HCT116 (cell line): Measurements from ENCODE around the gene FSIP1.

Source experiments
- CEBPB ChIP-seq: IDR thresholded peaks from 2 replicates; pipeline ENCODE4 v1.6.1; 2012; ENCODE audit warnings: low read depth
- POLR2A ChIP-seq: IDR thresholded peaks from 2 replicates; pipeline ENCODE4 v1.7.0; 2011; ENCODE audit warnings: borderline replicate concordance; ENCODE audit not compliant: insufficient read depth, insufficient read length; ENCODE audit errors: extremely low read depth
- POLR2AphosphoS5 ChIP-seq: IDR thresholded peaks from 2 replicates; pipeline ENCODE4 v1.6.1; 2011; ENCODE audit warnings: mild to moderate bottlenecking, low read depth, low read length, moderate library complexity
- RAD21 ChIP-seq: IDR thresholded peaks from 2 replicates; pipeline ENCODE4 v1.6.1; 2012; ENCODE audit warnings: low read depth, mild to moderate bottlenecking
- SP1 ChIP-seq: IDR thresholded peaks from 2 replicates; pipeline ENCODE4 v1.6.1; 2012; ENCODE audit warnings: low read depth
- TCF7L2 ChIP-seq: IDR thresholded peaks from 2 replicates; pipeline ENCODE4 v1.7.0; 2011; ENCODE audit warnings: borderline replicate concordance, inconsistent platforms; ENCODE audit not compliant: insufficient read depth, insufficient read length; ENCODE audit errors: extremely low read depth
- TF ChIP-seq, protein P1 (sequence below): IDR thresholded peaks from 2 replicates; pipeline ENCODE4 v1.6.1; 2012
- TF ChIP-seq, protein P2 (sequence below), 3 experiments: fragments of 200-600 bp in 1 of 3; sonication (generic) in 1 of 3; IDR thresholded peaks in 2 of 3; conservative IDR thresholded peaks in 1 of 3; 2 replicates each; pipeline ENCODE4 v1.5.1; 2012 to 2017; ENCODE audit warnings: low read depth in 2 of 3, low read length in 2 of 3, antibody characterized with exemption in 1 of 3, borderline replicate concordance in 1 of 3, control low read depth in 1 of 3, mild to moderate bottlenecking in 1 of 3, mixed read lengths in 1 of 3, mixed run types in 1 of 3, moderate library complexity in 1 of 3; ENCODE audit not compliant: insufficient read depth in 1 of 3
- TF ChIP-seq, protein P3 (sequence below): IDR thresholded peaks from 2 replicates; pipeline ENCODE4 v1.6.1; 2011; ENCODE audit warnings: mild to moderate bottlenecking, low read length, moderate library complexity; ENCODE audit not compliant: insufficient replicate concordance; ENCODE audit errors: extremely low read depth
- TF ChIP-seq, protein P4 (sequence below): IDR thresholded peaks from 2 replicates; pipeline ENCODE4 v1.6.1; 2012; ENCODE audit warnings: low read depth

DNA sequence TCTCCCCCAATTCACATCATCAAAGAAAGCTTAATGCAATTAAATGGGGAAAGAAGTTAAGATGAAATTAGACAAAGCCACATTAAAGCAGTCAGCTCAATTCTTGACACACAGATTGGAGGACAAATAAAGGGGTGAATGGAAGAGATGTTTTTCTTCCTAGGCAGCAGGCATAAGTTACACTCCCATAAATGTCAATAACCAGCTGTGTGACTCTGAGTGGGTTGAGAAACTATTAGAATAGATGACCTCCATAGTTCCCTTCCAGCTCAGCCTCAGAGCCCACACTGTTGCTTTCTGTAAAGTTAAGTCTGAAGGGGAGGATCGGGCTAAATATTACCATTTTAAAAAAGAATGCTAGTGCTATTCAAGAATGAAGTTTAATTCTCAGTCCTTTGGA lies 130.8 kb downstream of the FSIP1 start:
- TF ChIP-seq RAD21 (no peak), CEBPB (no peak), POLR2A (no peak), TCF7L2 (no peak), POLR2AphosphoS5 (no peak), SP1 (no peak)
- TF ChIP-seq, protein P1, sequence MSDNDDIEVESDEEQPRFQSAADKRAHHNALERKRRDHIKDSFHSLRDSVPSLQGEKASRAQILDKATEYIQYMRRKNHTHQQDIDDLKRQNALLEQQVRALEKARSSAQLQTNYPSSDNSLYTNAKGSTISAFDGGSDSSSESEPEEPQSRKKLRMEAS: no peak
- TF ChIP-seq, protein P2, sequence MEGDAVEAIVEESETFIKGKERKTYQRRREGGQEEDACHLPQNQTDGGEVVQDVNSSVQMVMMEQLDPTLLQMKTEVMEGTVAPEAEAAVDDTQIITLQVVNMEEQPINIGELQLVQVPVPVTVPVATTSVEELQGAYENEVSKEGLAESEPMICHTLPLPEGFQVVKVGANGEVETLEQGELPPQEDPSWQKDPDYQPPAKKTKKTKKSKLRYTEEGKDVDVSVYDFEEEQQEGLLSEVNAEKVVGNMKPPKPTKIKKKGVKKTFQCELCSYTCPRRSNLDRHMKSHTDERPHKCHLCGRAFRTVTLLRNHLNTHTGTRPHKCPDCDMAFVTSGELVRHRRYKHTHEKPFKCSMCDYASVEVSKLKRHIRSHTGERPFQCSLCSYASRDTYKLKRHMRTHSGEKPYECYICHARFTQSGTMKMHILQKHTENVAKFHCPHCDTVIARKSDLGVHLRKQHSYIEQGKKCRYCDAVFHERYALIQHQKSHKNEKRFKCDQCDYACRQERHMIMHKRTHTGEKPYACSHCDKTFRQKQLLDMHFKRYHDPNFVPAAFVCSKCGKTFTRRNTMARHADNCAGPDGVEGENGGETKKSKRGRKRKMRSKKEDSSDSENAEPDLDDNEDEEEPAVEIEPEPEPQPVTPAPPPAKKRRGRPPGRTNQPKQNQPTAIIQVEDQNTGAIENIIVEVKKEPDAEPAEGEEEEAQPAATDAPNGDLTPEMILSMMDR (IDR thresholded peaks at IDR 0.05 in 2 of 3, conservative IDR thresholded peaks at IDR 0.05 in 1 of 3; ENCODE audit: borderline replicate concordance in 1 of 3, insufficient read depth in 1 of 3, low read depth in 2 of 3, low read length in 2 of 3): no peak
- TF ChIP-seq, protein P3, sequence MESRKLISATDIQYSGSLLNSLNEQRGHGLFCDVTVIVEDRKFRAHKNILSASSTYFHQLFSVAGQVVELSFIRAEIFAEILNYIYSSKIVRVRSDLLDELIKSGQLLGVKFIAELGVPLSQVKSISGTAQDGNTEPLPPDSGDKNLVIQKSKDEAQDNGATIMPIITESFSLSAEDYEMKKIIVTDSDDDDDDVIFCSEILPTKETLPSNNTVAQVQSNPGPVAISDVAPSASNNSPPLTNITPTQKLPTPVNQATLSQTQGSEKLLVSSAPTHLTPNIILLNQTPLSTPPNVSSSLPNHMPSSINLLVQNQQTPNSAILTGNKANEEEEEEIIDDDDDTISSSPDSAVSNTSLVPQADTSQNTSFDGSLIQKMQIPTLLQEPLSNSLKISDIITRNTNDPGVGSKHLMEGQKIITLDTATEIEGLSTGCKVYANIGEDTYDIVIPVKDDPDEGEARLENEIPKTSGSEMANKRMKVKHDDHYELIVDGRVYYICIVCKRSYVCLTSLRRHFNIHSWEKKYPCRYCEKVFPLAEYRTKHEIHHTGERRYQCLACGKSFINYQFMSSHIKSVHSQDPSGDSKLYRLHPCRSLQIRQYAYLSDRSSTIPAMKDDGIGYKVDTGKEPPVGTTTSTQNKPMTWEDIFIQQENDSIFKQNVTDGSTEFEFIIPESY: no peak
- TF ChIP-seq, protein P4, sequence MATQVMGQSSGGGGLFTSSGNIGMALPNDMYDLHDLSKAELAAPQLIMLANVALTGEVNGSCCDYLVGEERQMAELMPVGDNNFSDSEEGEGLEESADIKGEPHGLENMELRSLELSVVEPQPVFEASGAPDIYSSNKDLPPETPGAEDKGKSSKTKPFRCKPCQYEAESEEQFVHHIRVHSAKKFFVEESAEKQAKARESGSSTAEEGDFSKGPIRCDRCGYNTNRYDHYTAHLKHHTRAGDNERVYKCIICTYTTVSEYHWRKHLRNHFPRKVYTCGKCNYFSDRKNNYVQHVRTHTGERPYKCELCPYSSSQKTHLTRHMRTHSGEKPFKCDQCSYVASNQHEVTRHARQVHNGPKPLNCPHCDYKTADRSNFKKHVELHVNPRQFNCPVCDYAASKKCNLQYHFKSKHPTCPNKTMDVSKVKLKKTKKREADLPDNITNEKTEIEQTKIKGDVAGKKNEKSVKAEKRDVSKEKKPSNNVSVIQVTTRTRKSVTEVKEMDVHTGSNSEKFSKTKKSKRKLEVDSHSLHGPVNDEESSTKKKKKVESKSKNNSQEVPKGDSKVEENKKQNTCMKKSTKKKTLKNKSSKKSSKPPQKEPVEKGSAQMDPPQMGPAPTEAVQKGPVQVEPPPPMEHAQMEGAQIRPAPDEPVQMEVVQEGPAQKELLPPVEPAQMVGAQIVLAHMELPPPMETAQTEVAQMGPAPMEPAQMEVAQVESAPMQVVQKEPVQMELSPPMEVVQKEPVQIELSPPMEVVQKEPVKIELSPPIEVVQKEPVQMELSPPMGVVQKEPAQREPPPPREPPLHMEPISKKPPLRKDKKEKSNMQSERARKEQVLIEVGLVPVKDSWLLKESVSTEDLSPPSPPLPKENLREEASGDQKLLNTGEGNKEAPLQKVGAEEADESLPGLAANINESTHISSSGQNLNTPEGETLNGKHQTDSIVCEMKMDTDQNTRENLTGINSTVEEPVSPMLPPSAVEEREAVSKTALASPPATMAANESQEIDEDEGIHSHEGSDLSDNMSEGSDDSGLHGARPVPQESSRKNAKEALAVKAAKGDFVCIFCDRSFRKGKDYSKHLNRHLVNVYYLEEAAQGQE: no peak
